ELF-1 (cell line): Measurements from ENCODE around the gene MYBPHL.

Experiments
- DNase-seq: peaks from one replicate; pipeline ENCODE4 v3.0.0-alpha.2; 2016; ENCODE audit warnings: low read depth, low spot score

MYBPHL gene

DNA sequence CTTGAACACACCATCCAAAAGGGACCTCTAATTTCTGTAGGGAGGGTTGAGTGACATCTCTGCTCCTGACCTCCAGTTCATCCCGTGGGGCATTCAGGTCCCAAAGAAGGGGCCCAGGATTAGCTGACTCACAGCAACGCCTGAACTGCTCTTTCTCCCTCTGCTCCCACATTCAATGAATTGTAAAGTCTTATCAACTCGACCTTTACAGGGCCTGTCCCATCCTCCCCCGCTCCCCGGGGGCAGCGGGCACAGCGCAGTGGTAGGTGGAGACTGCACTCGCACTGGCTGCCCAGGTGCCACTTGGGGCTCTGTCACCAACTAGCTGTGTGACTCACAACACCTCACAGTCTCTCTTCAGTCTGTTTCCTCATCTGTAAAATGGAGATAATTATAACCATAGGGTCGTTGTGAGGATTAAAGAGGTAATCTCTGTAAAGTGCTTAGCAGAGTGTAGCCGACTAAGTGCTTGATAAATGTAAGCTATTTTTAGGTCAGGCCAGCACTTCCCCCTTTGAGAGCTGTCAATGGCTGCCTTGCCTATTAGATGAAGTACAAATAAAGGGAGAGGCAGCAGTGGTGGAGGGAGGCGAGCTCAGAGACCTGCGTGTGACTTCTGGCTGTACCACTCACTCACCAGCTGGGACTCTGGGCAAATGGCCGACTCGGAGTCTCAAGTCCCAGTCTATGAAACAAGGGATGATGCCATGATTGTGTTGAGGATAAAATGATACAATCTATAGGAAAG, 637 bp upstream of the MYBPHL start:
- no peak for DNase-seq

DNA sequence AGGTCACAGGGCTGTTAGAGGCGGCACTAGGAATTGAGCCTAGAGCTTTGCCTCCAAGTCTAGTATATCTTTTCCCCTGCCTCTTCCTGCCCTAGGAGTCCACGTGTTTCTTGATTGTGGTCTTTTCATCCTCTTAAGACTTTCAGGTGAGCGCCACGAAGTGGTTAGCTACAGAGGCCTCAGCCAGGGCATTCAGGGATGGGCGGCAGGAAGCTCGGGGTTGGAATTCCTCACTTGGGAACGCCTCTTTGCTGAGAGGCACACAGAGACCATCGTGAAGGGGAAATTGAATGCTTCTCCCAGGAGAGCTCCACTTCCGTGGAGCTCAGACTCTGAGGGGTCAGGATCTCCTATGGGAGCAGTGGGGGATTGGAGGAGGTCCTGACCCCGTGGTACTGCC, 820 bp downstream of the MYBPHL start:
- peak; percentile 85 for DNase-seq

DNA sequence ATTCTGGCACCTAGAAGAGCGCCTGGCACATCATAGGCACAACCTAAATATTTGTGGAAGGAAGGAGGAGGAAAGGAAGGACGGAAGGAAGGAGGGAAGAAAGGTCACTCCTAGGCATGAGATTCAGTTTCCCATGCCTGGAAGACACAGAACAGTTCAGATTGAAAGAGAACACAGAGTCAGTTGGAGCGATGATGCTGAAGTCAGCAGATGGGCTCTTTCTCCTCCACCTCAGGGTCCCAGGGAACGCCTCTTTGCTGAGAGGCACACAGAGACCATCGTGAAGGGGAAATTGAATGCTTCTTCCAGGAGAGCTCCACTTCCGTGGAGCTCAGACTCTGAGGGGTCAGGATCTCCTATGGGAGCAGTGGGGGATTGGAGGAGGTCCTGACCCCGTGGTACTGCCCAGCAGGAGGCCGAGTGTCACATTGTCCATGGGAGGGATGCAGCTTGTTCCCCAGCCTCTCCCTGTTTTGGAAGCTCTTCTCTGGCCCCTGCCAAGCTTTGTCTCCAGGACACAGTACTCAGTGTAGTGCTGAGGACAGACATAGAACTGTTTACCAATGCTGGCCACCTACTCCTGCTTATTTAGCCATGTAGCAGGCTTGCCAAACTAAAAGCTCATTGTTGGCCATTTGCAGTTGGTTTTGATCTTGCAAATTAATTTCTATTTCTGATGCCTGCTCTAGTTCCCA, 2.4 kb downstream of the MYBPHL start:
- no peak for DNase-seq

DNA sequence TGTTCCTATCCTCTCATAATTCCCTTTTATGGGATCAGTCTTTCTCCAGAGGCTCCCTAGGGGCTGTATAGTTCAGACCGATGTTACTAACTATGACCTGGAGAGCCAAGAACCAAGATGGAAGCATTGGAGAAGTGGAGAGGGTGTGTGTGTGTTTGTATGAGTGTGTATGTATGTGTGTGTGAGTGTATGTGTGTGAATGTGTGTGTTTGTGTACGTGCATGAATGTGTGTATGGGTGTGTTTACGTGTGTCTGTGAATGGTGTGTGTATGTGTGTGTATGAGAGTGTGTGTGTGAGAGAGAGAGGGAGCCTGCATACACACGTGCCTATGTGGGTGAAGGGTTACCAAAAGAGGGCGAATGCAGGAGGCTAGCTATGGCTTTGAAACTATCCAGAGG, 4.9 kb downstream of the MYBPHL start:
- DNase-seq: no peak

DNA sequence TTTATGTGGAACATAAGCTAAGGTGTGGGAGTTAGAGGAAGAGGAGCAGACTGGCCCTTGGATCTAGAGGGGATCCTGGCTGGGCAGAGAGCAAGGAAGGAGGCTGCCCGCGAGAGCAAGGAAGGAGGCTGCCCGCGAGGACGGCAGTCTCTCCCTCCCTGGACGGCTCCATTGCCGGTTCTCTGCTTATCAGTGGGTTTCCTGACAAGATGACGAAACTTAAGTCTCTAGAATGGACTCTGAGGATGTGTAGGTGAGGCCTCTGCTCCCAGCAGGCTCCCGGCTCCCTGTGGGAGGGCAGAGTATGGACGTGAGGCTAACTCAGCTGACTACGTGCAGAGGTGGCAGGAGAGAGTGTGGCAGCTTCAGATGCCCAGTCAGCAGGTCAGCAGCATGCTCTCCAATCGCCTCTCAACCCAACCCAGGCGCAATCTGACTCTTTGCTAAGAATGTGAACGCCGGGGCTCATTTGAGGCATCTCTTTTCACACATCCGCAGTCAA, 6.1 kb downstream of the MYBPHL start:
- no peak for DNase-seq

DNA sequence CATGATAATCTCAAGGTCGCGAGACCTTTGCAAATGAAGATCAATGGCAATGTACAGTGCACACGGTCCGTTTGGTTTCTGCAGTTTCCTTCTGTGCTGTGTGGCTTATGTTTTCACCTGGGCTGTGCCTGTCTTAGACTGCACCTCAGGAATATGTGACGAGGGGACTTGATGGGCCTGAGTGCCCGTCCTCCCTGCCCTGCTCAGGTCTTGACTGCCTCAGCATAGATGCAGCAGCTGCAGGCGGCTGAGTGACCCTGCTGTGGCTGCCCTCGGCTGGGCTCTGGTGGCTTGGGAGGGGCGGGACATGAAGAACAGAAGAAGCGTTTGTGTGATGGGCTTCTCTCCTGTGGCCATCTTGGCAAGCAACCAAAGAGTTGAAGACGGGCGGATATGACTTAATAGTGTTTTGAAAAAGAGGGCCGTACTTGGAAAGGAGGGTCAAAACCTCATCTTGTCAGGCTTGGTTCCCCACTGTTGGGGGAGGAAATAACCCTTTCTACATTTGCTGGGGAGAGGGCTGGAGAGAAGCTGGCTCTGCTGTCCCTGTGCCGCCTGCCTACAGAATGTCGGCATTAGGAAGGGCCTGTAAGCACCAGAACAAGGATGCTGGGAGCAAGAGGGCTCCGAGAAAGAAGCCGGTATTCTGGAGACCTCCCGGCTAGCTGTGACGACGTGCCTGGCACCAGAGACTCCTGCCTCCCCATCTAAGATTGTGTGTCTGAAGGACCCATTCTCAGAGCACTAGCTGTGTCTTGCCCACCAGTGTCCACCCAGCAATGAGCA, 7.1 kb downstream of the MYBPHL start:
- no peak for DNase-seq

DNA sequence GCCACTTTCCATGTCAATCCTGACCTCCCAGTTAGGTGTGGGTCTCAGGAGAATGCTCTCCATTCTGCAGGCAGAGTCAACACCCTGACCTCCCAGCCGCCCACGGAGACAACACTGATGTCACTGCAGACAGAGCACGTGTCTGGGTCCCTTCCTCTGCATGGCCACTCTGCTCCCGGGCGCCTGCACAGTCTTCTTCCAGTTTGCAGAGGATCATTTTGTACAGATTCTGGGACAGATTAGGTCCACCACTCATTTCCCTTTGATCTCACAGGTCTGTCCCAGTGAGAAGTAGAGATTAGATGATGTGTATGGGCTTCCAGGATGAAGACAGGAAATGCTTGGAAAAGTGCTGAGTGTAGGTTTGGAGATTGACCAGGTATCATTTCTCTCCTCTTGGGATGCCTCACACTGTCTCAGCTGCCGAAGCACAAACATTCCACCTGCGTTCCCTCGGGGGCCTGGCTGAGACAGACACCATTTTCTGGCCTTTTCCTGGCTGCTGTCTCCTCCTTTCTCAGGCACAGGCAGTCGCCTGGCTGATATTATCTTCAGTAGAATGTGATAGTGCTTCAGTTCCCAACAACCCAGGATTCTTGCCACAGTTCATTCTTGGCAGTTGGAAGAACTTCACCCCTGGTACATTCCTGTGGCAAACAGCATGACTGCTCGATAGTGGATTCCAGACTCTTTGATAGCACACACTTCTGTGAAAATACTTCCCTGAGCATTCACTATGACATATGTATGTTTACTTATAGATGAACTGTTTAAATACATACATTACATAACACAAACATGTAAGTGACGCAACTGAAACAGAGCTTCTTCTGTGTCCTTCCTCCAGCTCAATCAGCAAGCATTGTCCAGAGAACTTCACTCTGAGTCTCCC, 7.9 kb downstream of the MYBPHL start:
- DNase-seq: peak; percentile 73

DNA sequence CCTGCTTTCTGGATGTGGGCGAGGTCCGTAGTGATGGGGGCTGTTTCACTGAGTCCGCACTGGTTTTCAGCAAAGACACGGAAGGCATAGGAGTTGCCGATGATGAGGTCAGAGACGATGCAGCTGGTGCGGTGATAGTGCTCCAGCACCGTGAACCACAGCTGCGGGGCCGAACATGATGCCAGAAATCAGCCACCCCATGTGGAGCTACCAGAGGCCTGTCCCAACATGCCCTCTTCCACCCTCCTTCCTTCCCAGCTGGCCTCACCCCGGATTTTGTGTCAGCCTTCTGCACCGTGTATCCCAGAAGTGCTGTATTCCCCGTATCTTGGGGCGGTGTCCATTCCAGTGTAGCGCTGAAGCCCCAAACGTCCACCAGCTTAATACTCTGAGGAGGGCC, 10.0 kb downstream of the MYBPHL start:
- no peak for DNase-seq

DNA sequence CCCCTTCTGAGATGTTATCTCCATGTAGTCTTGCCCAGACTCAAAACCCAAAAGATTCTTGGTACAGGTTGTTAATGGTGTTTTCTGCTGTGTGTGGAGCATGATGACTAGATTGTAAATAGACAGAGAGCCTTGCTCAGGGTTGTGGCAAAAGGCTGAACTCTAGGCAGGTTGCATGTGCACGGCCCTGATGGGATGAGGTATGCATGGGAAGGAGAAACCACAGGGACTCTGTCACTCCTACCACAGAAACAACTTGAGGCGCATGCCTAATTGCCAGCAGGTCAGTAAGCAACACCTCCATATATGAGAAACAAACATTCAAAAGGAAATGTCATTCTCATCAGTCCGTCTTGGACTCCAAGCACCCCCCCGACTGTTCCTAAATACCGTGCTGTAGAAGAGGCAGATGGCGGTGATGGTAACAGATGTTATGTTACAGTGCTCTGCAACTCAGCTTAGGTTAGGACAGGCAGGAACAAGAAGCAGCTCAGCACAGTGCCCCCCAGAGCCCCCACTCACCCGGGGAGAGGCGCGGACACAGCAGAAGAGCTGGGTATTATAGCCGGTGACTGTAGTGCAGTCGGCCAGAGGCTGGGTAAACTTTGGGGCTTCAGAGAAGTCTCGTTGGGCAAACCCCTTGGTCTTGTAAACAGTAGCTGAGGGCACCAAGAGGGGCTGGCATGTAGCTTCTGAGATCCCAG, 10.9 kb downstream of the MYBPHL start:
- no peak for DNase-seq

DNA sequence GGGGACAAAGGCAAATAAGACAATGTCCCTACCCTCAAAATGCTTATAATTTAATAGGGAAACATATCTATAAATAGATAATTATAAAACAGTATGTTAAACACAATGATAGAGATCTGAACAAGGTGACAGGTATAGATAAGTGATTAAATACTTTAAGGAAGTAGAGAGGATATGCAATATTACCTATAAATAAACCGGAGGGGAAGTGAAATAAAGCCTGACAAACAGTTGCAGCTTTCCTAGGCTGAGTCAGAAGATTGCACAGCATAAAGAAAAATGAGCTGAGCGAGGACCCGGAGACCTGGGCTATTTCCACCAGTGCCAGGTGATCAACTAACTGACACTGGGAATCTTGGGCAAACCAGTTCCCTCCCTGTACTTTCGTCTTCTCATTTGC, 12.3 kb downstream of the MYBPHL start:
- no peak for DNase-seq

DNA sequence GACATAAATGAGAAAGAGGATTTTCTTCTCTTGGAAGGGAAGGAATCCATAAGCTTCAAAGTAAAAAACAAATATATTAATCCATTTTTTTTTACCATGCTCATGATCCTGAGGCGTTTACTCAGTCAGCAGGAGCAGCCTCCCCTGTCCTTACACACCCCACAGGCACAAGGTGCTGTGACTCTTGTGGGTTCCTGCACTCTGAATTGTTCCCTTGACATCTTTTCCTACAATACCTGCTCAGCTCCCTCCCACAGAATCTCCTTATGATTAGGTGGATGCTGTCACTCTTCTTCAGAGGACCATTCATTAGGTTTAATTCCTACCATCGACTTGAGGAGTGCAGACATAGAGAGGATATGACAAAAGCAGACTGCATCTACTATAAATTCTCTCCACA, 13.8 kb downstream of the MYBPHL start:
- DNase-seq: no peak

DNA sequence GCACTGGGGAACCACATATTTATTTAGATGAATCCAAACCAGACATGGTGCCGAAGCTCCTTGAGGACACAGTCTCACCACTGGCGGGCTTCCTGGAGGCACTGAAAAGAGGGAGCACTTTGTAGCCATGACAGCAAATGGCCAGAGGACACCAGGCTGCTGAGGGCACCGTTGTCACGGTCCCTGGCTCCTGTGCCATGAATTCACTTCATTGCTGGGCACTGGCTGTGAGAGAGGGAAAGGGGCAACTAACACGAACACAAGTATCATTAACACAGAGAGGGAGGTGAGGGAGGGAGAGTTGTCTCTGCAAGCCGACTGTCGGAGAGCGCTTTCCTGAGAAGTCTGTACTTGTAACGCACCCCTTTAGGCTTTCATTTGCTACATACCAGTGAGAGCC, 14.4 kb downstream of the MYBPHL start:
- DNase-seq: no peak

DNA sequence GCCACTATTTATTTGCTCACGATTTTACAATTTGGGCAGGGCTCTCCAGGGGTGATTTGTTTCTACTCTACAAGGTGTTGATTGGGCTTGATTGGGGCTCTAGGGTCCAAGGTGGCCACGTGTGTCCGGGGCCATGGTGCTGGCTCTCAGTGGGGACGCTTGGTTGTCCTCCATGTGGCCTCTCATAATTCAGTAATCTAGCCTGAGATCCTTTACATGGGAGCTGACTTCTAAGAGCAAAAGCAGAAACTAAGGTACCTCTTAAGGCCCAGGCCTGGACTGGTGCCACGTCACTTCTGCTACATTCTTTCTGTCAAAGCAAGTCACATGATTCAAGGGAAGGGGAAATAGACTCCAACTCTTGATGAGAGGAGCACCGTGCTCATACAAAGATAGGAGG, 15.8 kb downstream of the MYBPHL start:
- no peak for DNase-seq

DNA sequence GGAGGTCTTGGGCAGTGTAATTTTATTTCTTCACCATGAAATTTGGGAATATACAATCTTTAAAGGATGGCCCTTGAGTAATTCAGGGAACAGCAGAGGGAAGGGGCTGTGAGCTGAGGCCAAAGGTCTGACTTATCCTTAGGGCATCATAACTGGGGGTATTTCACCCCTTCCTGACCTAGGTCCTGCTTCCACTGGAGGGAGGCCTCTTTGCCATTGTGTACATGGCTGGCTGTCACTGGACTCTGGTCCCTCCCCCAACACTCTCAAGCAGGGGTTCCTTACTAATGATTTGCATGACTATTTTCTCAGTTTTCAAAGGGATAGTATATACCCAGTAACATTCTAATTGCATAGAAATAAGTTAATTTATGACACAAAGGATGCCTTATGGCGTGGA, 16.7 kb downstream of the MYBPHL start:
- no peak for DNase-seq

DNA sequence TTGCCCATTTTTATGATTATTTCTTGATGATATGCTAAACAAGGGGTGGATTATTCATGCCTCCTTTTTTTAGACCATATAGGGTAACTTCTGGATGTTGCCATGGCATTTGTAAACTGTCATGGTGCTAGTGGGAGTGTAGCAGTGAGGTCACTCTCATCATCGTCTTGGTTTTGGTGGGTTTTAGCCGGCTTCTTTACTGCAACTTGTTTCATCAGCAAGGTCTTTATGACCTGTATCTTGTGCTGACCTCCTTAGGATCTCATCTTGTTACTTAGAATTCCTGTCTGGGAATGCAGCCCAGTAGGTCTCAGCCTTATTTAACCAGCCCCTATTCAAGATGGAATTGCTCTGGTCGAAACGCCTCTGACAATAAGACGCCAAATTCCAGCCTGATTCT, 20.0 kb downstream of the MYBPHL start:
- peak; percentile 39 for DNase-seq

DNA sequence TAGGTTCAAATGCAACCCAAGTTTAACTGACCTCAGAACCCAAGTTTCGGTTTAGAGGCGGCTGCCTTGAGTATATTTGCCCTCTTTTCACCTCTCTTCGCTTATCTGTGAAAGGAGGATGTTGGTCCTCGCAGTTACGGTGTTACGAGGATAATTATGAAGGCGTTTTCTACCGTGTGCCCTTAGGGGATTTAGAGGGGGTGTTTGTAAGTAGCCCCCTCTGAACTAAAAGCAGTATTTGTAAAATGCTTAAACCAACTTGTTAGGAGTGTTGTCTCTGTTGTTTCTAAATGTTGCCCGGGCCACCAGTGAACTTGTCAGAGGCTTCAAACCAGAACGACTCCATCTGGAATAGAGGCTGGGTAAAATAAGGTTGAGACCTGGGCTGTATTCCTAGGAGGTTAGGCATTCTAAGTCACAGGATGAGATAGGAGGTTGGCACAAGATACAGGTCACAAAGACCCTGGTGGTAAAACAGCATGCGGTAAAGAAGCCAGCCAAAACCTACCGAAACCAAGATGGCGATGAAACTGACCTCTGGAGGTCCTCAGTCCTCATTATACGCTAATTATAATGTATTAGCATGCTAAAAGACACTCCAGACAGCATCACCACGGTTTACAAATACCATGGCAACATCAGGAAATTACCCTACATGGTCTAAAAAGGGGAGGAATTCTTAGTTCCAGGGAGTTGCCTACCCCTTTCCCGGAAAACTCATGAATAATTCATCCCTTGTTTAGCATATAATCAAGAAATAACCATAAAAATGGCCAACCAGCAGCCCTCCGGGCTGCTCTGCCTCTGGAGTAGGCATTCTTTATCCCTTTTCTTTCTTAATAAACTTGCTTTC, 22.8 kb downstream of the MYBPHL start:
- peak; percentile 44 for DNase-seq

DNA sequence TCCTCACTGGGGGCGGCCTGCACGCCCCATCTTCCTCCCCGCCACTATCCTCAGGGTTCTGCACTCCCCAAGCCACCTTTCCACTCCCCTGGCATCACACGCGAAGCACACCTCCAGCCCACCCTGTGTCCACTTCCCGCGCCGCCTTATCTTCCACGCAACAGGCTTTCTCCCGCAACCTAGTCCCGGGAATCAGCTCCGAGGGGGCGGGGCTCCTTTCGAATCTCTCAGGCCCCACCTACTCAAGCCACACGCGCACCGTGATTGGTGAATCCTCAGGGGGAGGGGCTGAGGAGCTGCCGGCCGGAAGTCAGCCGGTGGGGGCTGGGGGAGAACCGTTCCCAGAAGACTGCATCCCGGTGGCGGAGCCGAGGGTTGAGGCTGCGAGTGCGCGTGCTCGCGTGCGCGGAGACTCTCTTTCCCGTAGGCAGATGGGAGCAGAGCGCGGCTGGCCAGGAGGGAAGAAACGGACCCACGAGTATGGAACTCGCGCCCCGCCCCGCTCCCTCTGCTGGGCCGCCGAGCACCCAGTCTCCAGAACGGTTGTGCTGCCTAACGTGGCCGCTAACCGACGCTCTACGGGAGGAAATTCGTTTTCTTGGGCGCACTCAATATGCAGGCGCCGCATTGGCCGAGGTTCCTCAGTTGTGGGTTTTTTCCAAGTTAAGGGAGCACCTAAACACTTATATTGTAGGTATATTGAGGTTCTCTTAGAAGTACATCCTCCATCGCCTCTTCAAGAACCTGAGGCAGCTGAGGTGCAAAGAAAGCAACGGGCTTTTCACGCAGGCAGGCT, 23.7 kb downstream of the MYBPHL start, which contains the start of gene PSRC1:
Gene PSRC1, minus strand, starts transcription at position 194 of the 796 bp plus-strand sequence.
- peak; percentile 97 for DNase-seq

DNA sequence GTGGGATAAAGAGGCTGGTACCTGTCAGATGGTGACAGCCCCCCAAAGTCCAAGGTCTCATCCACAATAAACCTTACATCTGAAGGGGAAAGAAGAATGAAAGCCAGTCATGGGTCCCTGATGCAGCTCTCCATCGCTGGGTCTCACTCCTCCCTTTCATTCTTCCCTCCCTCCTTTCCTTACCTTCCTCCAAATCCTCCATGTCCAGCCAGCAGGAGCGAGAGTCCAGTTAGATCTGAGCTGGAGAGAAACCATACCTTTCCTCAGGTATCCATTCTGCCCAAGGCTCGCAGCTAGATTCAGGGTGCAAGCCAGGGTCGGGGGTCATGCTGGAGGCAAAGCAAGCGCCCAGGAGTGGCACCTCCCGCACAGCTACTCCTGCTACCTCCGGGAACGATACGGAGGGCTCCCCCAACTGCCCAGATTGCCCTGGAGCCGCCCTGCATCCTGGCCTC, 24.3 kb downstream of the MYBPHL start:
- no peak for DNase-seq
